AG10803 (cell line): Measurements from ENCODE around the gene OR2L13.
"Not testable (repeated sequence)": the region's sequence is repeated elsewhere in the genome, so short reads cannot be mapped to it uniquely, and the experiment has no call there.

Source experiments
- DNase-seq: peaks from one replicate; pipeline ENCODE4 v3.0.0; 2010; ENCODE audit warnings: low read depth
- H3K4me3 ChIP-seq: 2 replicates; pipeline ENCODE4 v1.5.1; 2011; ENCODE audit warnings: mild to moderate bottlenecking, low read length, control low read depth
- CTCF ChIP-seq: conservative IDR thresholded peaks from 2 replicates; pipeline ENCODE4 v1.5.1; 2011; ENCODE audit warnings: mild to moderate bottlenecking, low read length, control low read depth, inconsistent platforms

OR2L13 gene

GRCh38 chr1:248065604-248066003 is 29.4 kb upstream of the OR2L13 start:
- H3K4me3 ChIP-seq, result no peak overlapping the region
- no peak for TF ChIP-seq CTCF
- DNase-seq, result no peak

- DNase-seq, H3K4me3 ChIP-seq: not testable (repeated sequence)
These were observed 11.1 kb upstream of the OR2L13 start for GRCh38 chr1:248083864-248084263.

- no peak for DNase-seq
- H3K4me3 ChIP-seq, result no peak overlapping the region
- TF ChIP-seq CTCF, result no peak
These were observed 3.5 kb downstream of the OR2L13 start for GRCh38 chr1:248098529-248098928.

DNA sequence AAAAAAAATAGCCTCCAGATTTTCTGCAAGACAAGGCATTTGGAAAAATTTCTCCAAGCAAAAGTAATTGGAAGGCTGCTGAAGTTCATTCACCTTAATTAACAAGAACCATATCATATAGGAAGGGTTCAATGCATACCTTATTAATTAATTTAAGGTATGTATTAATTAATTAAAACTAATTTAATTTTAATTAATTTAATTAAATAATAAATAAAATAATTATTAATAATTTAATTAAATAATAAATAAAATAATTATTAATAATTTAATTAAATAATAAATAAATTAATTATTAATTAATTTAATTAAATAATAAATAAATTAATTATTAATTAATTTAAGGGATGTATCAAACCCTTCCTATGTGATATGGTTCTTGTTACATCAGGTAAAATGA is 7.9 kb downstream of the OR2L13 start:
- DNase-seq, result no peak
- TF ChIP-seq CTCF, result no peak
- H3K4me3 ChIP-seq, result no peak overlapping the region

- no peak for TF ChIP-seq CTCF
- no peak for DNase-seq
- no peak overlapping the region for H3K4me3 ChIP-seq
These were observed 16.2 kb downstream of the OR2L13 start for GRCh38 chr1:248111157-248111556.

- DNase-seq, result no peak
- no peak for TF ChIP-seq CTCF
These were observed 19.9 kb downstream of the OR2L13 start for GRCh38 chr1:248114890-248115289.

GRCh38 chr1:248127653-248128052 is 32.7 kb downstream of the OR2L13 start:
- no peak for DNase-seq
- no peak overlapping the region for H3K4me3 ChIP-seq
- no peak for TF ChIP-seq CTCF

More at GRCh38 chr1:248114890-248115289, 19.9 kb downstream of the OR2L13 start:
- no peak overlapping the region for H3K4me3 ChIP-seq

DNA sequence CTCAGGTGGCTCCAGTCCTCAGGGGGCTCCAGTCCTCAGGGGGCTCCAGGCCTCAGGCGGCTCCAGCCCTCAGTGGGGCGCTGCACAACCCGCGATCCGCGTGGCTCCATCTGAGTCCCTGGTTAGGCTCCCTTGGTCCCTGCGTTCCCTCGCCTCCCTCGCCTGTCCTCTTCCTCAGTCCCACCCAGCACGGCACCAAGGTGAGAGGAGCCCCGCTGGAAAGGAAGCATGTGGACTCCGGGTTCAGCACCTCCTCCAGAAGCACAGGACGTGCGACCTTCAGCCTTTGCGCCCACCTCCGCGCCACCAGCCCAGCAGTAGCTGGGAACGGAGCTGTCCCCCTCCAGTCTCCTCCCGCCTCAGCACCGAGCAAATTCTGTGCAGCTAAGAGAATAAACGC is 41.8 kb downstream of the OR2L13 start:
- no peak overlapping the region for H3K4me3 ChIP-seq
- DNase-seq, result no peak
- no peak for TF ChIP-seq CTCF
